ENCODE results near the gene MBOAT2.

DNA sequence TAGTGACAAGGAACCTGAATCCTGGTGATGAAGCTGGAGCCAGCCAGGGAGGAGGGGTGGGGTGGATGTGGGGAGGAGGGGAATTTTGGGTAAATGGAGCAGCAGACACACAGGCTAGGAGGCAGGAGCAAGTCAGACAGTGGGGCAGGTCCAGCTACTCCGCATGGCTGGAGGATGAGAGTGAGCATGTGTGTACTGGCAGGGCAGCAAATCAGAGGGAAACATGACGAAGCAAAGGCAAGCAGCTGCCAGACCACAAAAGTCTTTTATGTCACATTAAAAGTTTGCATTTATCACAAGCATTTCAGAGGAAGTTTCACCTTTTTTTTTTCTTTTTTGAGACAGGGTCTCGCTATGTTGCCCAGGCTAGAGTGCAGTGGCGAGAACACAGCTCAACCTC lies 154.2 kb downstream of the MBOAT2 start:
- TF ChIP-seq CREB1 (CRISPR knock-in tag; IDR thresholded peaks at IDR 0.05; ENCODE audit: low read depth) (no peak), CTCF (conservative IDR thresholded peaks at IDR 0.05; ENCODE audit: low read depth in 2 of 2) (no peak), EZH2 (IDR thresholded peaks at IDR 0.05; ENCODE audit: low read depth, unreplicated experiment) (no peak), STAT1 (IDR thresholded peaks at IDR 0.05; ENCODE audit: unreplicated experiment) (no peak)

All from GM23338 (cell line).